Body of pancreas (tissue), 4 donors: ENCODE data around the gene ACVR1B.

ENCODE experiments used
- POLR2A ChIP-seq, 3 donors: fragments of 450-650 bp; IDR thresholded peaks; one replicate each; pipeline ENCODE4 v1.6.1; 2016; ENCODE audit warnings: antibody characterized with exemption in 3 of 3, mild to moderate bottlenecking in 2 of 3
- TF ChIP-seq, protein P1 (sequence below), 7 experiments: fragments of 450-650 bp in 4 of 7; fragments of 200-600 bp in 3 of 7; sonication (generic) in 3 of 7; IDR thresholded peaks; one replicate each; pipeline ENCODE4 v1.5.1; 2016 to 2019; ENCODE audit warnings: antibody characterized with exemption in 7 of 7

DNA sequence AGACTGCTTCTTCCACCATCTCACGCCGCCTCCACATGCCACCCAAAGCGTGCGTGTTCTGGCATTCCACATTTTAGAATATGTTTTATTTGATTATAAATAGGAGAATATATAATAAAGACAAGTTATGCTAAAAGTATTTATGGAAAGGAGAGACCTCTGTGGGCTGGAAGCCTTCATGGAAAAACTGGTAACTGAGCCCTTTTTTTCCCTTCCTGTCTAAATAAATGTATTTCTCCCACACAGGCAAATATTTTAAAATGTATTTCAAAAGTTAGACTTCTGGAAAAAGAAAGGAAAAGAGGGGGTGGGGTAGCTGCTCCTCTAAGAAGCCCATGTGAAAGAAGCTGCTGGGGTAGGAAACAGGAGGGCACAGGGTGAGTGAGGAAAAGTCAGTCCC is 83.7 kb downstream of the ACVR1B start:
- TF ChIP-seq POLR2A (IDR thresholded peaks at IDR 0.05), result no peak
- TF ChIP-seq, protein P1, sequence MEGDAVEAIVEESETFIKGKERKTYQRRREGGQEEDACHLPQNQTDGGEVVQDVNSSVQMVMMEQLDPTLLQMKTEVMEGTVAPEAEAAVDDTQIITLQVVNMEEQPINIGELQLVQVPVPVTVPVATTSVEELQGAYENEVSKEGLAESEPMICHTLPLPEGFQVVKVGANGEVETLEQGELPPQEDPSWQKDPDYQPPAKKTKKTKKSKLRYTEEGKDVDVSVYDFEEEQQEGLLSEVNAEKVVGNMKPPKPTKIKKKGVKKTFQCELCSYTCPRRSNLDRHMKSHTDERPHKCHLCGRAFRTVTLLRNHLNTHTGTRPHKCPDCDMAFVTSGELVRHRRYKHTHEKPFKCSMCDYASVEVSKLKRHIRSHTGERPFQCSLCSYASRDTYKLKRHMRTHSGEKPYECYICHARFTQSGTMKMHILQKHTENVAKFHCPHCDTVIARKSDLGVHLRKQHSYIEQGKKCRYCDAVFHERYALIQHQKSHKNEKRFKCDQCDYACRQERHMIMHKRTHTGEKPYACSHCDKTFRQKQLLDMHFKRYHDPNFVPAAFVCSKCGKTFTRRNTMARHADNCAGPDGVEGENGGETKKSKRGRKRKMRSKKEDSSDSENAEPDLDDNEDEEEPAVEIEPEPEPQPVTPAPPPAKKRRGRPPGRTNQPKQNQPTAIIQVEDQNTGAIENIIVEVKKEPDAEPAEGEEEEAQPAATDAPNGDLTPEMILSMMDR (IDR thresholded peaks at IDR 0.05), result no peak
